ENCODE results near the gene TBC1D23.

Gene TBC1D23

GRCh38 chr3:100295089-100295488 lies 34.3 kb downstream of the TBC1D23 start:
- no peak overlapping the region for H3K4me3 ChIP-seq (ENCODE audit: low read depth, low read length)
- TF ChIP-seq, protein P1, sequence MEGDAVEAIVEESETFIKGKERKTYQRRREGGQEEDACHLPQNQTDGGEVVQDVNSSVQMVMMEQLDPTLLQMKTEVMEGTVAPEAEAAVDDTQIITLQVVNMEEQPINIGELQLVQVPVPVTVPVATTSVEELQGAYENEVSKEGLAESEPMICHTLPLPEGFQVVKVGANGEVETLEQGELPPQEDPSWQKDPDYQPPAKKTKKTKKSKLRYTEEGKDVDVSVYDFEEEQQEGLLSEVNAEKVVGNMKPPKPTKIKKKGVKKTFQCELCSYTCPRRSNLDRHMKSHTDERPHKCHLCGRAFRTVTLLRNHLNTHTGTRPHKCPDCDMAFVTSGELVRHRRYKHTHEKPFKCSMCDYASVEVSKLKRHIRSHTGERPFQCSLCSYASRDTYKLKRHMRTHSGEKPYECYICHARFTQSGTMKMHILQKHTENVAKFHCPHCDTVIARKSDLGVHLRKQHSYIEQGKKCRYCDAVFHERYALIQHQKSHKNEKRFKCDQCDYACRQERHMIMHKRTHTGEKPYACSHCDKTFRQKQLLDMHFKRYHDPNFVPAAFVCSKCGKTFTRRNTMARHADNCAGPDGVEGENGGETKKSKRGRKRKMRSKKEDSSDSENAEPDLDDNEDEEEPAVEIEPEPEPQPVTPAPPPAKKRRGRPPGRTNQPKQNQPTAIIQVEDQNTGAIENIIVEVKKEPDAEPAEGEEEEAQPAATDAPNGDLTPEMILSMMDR (IDR thresholded peaks at IDR 0.05; ENCODE audit: borderline replicate concordance, insufficient read depth, low read depth, low read length) = no peak

GRCh38 chr3:100297784-100298183 lies 37.0 kb downstream of the TBC1D23 start:
- TF ChIP-seq, protein P1 (IDR thresholded peaks at IDR 0.05; ENCODE audit: borderline replicate concordance, insufficient read depth, low read depth, low read length) = no peak
- H3K4me3 ChIP-seq (ENCODE audit: low read depth, low read length) = no peak overlapping the region

DNA sequence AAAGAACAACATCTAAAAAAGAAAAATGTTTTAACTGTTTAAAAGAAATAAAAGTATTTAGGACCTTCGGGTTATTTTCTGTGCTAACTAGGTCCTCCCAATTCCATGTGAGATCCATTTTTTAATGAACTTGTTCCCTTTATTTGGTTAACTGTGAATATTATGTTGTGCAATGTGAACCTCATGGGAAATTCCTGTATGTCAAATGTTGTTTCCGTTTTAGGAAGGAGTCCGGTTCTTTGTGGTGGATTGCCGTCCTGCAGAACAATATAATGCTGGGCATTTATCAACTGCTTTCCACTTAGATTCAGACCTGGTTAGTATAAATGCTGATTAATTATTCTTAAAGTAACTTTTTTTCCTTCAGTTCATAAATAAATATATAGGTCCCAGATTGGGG lies 38.2 kb downstream of the TBC1D23 start:
- TF ChIP-seq, protein P1 (IDR thresholded peaks at IDR 0.05; ENCODE audit: borderline replicate concordance, insufficient read depth, low read depth, low read length) = no peak
- no peak overlapping the region for H3K4me3 ChIP-seq (ENCODE audit: low read depth, low read length)

DNA sequence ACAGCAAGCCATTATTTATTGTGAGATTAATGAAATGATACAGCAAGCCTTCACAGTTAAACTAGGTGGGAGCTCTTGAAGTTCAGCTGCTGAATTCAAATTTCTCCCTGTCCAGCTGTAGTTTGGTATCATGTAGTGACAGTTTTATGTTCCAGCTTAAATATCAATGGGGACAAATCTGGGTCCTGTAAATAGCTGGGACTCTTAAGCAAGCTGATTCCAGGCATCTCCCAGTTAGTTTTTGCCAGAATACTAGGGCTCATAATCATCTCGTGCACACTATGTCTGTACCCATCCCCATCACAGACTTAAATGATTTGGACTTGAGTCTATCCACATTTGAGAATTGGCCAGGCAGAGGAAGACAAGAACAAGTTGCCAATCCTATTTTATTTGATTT lies 45.9 kb downstream of the TBC1D23 start:
- no peak overlapping the region for H3K4me3 ChIP-seq (ENCODE audit: low read depth, low read length)
- TF ChIP-seq, protein P1 (IDR thresholded peaks at IDR 0.05; ENCODE audit: borderline replicate concordance, insufficient read depth, low read depth, low read length) = no peak

- TF ChIP-seq, protein P1 (IDR thresholded peaks at IDR 0.05; ENCODE audit: borderline replicate concordance, insufficient read depth, low read depth, low read length) = no peak
- no peak overlapping the region for H3K4me3 ChIP-seq (ENCODE audit: low read depth, low read length)
These were observed 49.7 kb downstream of the TBC1D23 start for GRCh38 chr3:100310355-100310965.

GRCh38 chr3:100311011-100311410 lies 50.2 kb downstream of the TBC1D23 start:
- no peak overlapping the region for H3K4me3 ChIP-seq (ENCODE audit: low read depth, low read length)
- TF ChIP-seq, protein P1 (IDR thresholded peaks at IDR 0.05; ENCODE audit: borderline replicate concordance, insufficient read depth, low read depth, low read length) = no peak

GRCh38 chr3:100316641-100317069 lies 55.9 kb downstream of the TBC1D23 start:
- no peak overlapping the region for H3K4me3 ChIP-seq (ENCODE audit: low read depth, low read length)
- TF ChIP-seq, protein P1 (IDR thresholded peaks at IDR 0.05; ENCODE audit: borderline replicate concordance, insufficient read depth, low read depth, low read length) = peak; percentile 51

Measured in GM12875 (cell line).